ENCODE data around the gene AMOT. TPM values are rescaled to one million over a fixed set of nuclear protein-coding genes. Genes with fewer than 3 reads are reported as not detected.

AMOT gene
- total RNA-seq, 6 donors from 2014 or later: 4.2 to 18.9 (median 8.0) TPM

DNA sequence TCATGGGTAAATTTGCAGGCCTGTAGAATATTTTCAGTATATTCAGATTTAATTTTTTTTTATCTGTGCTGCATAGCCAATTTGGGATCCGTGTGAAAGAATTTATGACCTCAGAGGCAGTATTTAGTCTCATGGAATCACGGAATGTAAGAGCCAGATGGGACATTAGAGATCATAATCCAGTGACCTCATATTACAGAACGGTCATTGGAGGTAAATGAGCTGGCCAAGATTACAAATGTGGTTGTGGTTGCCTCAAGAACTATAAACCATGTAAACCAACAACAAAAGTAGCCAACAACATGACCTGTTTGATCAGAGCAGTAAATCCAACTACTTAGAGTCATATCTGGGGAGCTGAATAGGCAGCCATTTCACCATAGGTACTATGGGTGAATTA lies 71.6 kb downstream of the AMOT start:
- no peak overlapping the region for H3K27ac ChIP-seq
- no peaks in the 10 kb centered on the region for H3K9me3 ChIP-seq
- H3K4me1 ChIP-seq: no peaks in the 10 kb centered on the region
- 67 to 94% methylated on average over 3 of the region's 3 CpGs for WGBS, 2 donors
- H3K27me3 ChIP-seq: no peaks in the 10 kb centered on the region
- DNase-seq: no peak
- no peak overlapping the region for H3K4me3 ChIP-seq
- no peaks in the 10 kb centered on the region for H3K36me3 ChIP-seq
- peak in 1 of 2 donors; percentile 31 for ATAC-seq (ENCODE audit: low FRiP score in 2 of 2)
- TF ChIP-seq POLR2AphosphoS5 (IDR thresholded peaks at IDR 0.05): no peak
- TF ChIP-seq POLR2A (IDR thresholded peaks at IDR 0.05): no peak
- TF ChIP-seq EP300 (IDR thresholded peaks at IDR 0.05): no peak
- TF ChIP-seq CTCF (IDR thresholded peaks at IDR 0.05): no peak

DNA sequence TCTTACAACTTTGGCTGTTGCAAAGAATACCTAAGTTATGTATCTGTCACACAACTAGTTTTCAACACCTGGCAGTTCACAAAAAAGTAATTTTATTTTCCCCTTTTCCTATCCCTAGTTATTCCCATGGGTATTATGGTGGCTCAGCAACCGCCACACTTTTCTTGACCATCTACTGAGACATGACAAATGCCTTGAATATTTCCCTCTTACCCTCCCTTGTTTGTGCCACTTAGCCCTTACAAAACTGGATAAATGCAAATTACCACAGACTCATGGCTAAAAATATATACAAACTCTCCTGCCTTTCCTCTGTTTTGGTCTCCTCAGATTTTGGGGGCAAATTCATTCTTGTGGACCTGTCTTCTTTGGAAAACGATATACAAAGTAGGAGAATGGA lies 72.1 kb downstream of the AMOT start:
- Histone ChIP-seq H3K36me3 (no peaks in the 10 kb centered on the region), H3K4me1 (no peaks in the 10 kb centered on the region), H3K9me3 (no peaks in the 10 kb centered on the region), H3K27ac (no peak overlapping the region), H3K27me3 (no peaks in the 10 kb centered on the region), H3K4me3 (no peak overlapping the region)
- no peak for ATAC-seq (ENCODE audit: low FRiP score in 2 of 2)
- WGBS, 2 donors: 68 to 84% methylated on average over 2 of the region's 2 CpGs
- TF ChIP-seq EP300 (IDR thresholded peaks at IDR 0.05) (no peak), CTCF (IDR thresholded peaks at IDR 0.05) (no peak), POLR2AphosphoS5 (IDR thresholded peaks at IDR 0.05) (no peak), POLR2A (IDR thresholded peaks at IDR 0.05) (no peak)
- no peak for DNase-seq

DNA sequence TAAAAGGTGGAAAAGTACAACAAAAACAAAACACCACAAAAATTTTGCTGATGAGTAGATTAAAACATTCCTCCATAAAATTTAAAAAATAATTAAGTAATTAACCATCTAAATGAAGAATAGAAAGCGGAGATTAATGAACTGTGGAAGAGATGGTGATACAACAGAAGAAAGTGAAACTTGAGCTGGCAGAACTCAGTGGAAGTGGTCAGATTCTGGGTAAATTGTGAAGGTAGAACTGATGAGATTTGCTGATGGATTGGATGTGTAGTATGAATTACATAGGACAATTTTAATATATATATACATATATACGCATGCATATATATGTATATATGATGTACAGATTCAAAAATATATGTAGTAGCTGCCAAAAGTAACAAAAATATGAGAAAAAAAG lies 73.9 kb downstream of the AMOT start:
- H3K27ac ChIP-seq: no peak overlapping the region
- DNase-seq (no peak), ATAC-seq (ENCODE audit: low FRiP score in 2 of 2) (no peak)
- no peaks in the 10 kb centered on the region for H3K9me3 ChIP-seq
- no peaks in the 10 kb centered on the region for H3K4me1 ChIP-seq
- TF ChIP-seq POLR2A (IDR thresholded peaks at IDR 0.05): no peak
- TF ChIP-seq CTCF (IDR thresholded peaks at IDR 0.05): no peak
- no peak for TF ChIP-seq POLR2AphosphoS5 (IDR thresholded peaks at IDR 0.05)
- TF ChIP-seq EP300 (IDR thresholded peaks at IDR 0.05): no peak
- no peaks in the 10 kb centered on the region for H3K36me3 ChIP-seq
- no peak overlapping the region for H3K4me3 ChIP-seq
- H3K27me3 ChIP-seq: no peaks in the 10 kb centered on the region
- WGBS, 2 donors: 94 to 100% methylated on average over 2 of the region's 2 CpGs

DNA sequence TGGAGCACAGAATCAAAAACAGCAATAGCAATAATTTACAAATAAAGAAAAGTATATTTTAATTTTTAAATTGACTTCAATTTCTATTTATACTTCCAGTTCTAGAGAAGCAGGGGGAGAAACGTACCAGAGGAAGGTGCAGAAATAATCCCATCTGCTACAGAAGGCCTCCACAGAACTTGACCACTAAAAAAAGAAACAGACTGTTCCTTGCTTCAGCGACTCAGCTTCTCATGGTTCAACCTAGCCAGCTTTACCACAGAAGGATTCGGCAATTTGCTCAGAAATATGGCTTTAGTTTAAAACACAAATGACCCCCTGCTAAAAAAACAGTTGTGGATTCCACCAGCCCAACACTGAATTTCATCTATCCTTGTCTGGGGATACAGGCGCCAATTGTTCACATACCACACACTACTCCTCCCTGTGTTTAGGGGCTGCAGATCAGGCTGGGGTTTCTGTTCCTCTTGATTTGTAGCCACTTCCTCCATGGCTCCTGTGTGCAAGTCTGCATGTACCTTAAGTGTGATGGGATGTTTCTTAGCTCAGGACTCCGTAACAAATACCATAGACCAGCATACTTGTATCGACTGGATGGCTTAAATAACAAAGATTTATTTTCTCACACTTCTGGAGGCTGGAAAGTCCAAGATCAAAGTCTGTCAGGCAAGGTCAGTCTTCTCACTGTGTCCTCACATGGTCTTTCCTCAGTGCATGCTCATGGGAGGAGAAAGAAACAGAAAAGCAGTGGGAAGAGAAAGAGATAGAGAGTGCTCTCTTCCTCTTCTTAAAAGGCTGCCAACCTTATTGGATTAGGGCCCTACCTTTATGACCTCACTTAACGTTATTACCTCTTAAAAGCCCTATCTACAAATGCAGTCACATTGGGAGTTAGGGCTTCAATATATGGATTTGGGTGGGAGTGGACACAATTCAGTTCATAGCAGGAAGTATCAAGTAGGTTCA lies 79.1 kb downstream of the AMOT start:
- no peaks in the 10 kb centered on the region for H3K9me3 ChIP-seq
- H3K27ac ChIP-seq: no peak overlapping the region
- no peaks in the 10 kb centered on the region for H3K36me3 ChIP-seq
- no peaks in the 10 kb centered on the region for H3K4me1 ChIP-seq
- H3K4me3 ChIP-seq: no peak overlapping the region
- ATAC-seq (ENCODE audit: low FRiP score in 2 of 2): no peak
- WGBS, 2 donors: 66 to 71% methylated on average over 6 to 7 of the region's 7 CpGs
- TF ChIP-seq POLR2A (IDR thresholded peaks at IDR 0.05): no peak
- TF ChIP-seq EP300 (IDR thresholded peaks at IDR 0.05): no peak
- no peak for TF ChIP-seq CTCF (IDR thresholded peaks at IDR 0.05)
- no peak for TF ChIP-seq POLR2AphosphoS5 (IDR thresholded peaks at IDR 0.05)
- no peak for DNase-seq
- no peaks in the 10 kb centered on the region for H3K27me3 ChIP-seq
